Hindlimb muscle (tissue), 1 donor: ENCODE data around the gene FAM187B. TPM values are rescaled to one million over a fixed set of nuclear protein-coding genes. Genes with fewer than 3 reads are reported as not detected.
"Not testable (repeated sequence)": the region's sequence is repeated elsewhere in the genome, so short reads cannot be mapped to it uniquely, and the experiment has no call there.

ENCODE experiments used
- DNase-seq: peaks from one replicate; pipeline ENCODE4 v3.0.0-alpha.2; 2013
- polyA plus RNA-seq: library from polyadenylated mRNA; unstranded; fragments of 120-200 nt; gene quantifications from one replicate; pipeline ENCODE4 v1.2.1, GENCODE V29; 2013; ENCODE audit not compliant: insufficient read length

The FAM187B gene
- polyA plus RNA-seq, 1 donor, result not detected

DNA sequence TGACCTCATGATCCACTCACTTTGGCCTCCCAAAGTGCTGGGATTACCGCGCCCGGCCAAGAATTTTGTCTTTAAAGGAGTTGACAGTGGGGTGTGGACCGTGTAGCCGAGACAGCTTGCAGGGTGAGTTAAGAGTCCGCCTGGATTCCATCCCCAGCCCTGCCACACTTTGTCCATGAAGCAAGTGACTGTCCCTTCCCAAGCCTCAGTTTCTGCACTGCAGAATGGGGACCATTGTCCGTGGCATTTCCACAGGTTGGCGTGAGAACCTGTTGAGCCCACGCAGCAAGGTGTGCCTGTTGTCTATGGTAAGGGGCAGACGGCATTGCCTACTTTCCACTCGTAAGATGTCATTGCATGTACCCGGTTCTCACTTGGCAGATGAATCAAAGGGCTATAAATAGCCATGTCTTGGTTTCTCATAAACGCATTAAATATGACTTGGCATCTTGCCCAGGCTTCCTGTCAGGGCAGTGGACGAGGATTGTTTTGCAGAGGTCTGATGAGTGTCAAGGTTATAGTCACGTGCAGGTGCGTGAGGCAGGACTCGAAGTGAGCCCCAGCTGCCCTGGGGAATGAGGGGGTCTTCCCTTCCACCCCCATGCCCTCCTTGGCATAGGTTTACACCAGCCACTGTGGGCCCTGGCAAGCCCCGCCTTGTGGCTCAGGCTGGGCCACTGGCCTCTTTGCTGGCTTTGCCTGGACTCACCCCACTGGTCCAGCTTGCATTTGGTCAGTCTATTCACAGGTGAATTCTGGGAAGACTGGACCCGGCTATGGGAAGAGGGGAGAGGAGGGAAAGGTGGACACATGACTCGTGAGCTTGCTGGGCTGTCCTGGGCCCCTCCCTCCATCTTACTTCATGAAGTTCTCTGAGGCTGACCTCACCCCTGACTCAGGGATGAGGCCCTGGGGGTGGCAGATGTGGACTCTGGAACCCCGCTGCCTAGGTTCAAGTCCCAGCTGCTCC is 14.6 kb downstream of the FAM187B start:
- peak; percentile 60 for DNase-seq

DNA sequence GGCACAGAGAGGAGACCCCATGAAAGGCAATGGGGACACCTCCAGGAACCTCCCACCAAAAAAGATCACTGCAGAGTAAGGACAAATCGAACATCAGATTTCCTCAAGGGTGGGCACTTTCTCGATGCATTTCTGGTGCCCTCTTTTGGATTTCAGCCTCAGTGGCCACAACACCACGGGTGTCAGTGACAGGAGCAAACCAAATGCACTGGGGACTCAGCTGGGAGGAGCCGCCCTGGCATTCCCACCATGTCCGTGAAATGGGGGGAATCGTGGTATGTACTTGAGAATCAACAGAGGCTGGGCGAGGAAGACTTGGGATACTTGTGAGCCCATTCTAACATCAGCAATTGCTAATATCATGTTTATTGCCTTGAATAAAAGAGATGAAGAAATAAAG is 16.3 kb downstream of the FAM187B start:
- DNase-seq, result no peak

DNA sequence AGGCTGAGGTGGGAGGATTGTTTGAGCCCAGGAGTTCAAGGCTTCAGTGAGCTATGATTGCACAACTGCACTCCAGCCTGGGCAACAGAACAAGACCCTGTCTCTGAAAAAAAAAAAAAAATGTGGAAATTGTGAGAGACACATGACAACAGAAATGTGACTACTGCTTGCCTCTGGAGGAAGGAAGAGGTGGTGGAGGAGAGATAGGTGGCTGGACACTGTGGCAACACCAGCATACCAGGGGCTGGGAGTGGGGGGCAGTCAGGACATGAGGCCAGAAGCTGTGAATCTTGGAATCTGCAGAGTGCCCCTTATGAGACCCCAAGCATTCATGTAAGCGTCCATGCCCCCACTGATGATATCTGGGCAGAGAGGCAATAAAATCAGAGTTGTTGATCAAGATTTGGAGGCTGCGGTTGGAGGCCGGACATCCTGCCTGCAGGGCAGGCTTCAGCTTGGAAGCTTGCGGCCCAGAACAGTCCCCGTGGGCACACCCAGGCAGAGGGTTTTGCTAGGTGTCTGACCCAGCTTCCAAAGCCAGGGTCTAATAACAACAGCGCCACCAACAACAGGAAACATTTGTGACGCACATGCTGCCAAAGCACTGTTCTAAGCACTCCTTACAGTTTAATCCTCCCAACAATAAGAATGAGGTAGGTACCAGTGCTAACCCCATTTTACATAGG is 16.9 kb downstream of the FAM187B start:
- no peak for DNase-seq

DNA sequence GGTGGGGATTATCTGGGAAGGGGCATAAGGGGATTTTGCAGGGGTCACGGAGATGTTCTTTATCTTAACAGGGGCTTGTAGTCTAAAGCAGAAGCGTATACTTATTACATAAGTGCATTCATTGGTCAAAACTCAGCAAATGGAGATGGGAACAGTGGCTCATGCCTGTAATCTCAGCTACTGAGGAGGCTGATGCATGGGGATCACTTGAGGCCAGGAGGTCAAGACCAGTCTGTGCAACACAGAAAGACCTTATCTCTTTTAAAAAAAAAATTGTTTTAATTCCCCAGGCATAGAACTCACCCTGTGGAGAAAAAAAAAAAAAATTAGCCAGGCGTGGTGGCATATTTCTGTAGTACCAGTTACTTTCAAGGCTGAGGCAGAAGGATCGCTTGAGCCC is 18.9 kb downstream of the FAM187B start:
- DNase-seq, result no peak

DNA sequence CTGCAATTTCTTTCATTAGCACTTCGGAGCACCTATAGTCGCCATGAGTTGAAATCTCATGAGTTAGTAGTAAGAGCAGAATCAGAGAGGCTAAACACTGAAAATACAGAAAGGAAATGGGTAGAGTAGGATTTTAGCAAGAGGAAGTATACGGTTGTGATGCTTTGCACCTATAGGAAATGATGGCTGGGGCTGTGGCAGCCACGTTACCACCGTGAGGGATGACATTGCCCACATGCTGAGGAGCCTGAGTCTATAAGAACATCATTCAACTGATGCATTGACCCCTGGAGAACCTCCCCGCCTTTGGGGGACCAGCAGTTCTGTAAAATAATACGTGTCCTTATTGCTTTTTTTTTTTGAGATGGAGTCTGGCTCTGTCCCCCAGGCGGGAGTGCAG is 20.4 kb downstream of the FAM187B start:
- no peak for DNase-seq

DNA sequence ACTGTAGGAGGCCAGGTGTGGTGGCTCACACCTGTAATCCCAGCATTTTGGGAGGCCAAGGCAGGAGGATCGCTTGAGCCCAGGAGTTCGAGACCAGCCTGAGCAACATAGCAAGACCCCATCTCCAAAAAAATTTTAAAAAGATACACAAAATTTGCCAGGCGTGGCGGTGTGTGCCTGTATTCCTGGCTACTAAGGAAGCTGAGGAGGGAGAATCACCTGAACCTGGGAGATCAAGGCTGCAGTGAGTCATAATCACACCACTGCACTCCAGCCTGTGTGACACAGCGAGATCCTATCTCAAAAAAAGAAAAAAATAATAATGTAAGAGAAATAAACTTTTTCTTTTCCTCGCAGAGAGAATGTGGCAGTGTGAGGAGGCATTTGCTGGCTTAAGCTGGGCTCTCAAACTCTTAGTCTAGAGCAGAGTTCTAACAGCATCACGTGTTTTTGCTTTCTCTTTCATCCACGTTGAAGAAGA is 21.1 kb downstream of the FAM187B start:
- DNase-seq, result no peak

DNA sequence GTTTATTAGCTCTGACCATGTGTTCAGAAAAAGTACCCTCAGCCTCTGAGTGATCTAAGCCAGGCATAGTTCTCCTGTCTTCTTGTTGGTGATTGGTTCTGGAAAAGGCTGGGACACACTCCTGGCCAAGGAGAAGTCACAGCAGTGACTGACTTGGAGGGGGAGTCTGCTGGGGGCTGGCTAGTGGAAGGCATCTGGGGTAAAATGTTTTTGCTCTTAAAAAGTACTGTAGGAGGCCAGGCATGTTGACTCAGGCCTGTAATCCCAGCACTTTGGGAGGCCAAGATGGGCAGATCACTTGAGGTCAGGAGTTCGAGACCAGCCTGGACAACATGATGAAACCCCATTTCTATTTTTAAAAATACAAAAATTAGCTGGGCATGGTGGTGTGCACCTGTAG is 21.7 kb downstream of the FAM187B start:
- DNase-seq, result no peak

DNA sequence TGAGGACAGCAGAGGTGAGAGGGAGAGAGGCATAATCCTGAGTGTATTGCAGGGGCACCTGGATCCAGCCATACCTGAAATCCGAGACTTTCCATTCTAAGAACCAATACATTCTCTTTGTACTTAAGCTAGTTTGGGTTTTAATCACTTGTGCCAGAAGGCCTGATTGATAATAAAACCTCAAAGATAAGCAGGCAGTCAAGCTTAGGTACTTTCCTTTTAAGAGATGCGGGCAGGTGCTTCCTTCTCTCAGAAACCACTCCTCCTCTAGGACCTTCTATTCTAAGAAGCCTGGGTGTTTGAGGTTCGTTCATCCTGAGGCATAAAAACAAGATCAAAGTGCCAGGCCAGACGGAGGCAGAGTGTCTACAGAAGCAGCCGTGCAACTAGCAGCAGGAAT is 22.2 kb downstream of the FAM187B start:
- no peak for DNase-seq

DNA sequence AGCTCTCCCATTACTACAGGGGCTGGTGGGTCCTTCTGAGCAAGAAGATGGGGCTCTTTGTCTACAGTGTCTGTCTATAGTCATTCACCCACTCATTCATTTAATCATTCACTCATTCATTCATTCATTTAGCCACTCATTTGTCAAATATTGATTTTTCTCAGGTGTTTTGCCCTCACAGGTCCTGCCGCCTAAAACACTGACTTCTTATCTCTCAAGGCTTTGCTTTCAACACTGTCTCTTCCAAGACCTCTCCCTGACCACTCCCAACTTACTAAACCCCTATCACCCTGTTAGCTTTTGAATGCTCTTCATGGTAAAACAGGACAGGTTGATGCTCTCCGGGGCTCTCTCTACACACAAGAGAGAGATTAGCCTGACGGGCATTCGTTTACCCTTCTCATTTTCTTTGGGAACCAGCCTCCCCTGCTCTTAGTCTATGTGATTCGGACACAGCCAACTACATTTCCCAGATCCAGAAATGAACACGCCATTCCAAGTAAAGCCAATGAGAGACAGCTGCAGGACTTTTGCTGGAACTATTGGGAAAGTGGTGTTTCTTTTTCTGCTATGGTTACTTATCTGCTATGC is 22.7 kb downstream of the FAM187B start:
- no peak for DNase-seq

DNA sequence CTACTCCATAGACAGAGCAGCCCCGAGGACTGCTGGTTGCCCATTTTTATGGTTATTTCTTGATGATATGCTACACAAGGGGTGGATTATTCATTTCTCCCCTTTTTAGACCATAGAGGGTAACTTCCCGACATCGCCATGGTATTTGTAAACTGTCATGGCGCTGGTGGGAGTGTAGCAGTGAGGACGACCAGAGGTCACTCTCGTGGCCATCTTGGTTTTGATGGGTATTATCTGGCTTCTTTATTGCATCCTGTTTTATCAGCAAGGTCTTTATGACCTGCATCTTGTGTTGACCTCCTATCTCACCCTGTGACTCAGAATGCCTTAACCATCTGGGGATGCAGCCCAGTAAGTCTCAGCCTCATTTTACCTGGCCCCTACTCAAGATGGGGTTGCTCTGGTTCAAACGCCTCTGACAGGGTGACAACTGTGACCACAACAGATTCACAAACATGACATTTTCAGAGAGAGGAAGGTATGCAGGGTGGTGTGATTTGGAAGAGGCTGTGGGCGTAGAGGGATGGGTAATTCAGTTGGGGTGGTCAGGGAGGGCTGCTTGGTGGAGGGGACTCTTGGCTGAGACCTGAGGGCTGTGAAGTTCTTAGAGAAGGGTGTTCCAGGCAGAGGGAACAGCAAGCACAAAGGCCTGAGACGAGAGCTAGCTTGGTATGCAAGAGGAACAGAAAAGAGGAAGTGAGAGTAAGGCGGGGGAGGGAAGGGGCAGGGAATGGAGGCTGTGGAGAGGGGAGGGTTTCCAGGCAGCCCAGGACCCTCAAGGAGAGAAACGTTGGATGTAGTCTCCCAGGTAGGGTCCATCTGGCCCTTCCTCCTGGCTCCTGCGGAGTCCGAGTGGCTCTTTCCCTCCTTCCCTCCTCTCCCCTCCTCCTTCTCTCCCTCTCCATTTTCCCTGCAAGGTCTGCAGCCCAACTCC is 23.5 kb downstream of the FAM187B start:
- peak; percentile 25 for DNase-seq

DNA sequence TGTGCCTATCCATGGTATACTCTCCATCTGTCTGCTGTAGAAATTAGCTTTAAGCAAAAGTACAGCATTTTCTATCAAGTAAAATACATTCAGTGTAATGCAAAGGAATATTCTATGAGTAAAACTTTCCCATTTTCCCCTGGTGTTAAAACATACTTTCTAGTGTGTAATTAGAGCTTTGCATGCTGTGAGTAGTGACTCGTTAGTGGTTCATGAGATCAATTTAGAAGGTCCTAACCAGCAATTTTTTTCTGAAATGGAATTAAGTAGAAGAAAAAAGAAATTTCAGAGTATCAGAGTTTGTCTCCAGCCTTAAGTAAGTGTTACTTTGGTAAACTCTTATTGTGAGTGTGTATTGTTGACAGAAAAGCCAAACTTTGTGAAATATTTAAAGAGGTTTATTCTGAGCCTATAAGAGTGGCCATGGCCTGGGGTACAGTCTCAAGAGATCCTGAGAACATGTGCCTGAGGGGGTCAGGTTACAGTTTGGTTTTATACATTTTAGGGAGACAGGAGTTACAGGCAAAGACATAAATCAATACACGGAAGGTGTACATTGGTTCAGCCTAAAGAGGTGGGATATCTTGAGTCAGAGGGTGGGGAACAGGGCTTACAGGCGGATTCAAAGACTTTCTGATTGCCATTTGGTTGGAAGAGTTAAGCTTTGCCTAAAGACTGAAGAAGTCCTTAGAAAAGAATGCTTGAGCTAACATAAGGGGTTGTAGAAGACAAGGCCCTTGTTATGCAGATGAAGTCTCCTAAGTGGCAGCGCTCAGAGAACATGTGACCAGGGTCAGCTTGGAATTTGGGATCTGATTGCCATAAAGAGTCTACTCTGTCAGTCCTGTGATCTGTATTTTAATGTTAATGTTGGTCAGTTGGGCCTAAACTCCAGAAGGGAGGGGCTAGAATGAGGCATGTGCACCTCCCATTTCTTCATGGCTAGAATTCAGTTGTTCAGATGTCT is 25.5 kb downstream of the FAM187B start:
- DNase-seq, result no peak

DNA sequence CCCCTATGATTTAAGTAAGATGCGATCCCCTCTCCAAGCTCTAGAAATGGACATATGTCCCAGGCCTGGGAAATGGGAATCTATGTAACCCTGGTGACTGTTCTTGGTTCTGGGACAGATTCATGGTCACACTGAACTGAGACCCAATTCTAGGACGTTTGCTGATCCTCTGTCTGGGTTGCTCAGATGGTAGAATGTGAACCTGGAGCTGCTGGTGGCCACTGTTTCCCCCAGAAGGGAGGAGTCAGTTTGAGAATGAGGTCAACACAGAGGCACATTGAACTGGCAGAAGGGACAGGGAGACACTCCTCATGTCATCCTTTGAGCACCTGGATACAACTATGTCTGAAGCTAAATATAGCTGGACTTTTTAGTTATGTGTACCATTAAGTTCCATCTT is 29.1 kb downstream of the FAM187B start:
- DNase-seq, result no peak

DNA sequence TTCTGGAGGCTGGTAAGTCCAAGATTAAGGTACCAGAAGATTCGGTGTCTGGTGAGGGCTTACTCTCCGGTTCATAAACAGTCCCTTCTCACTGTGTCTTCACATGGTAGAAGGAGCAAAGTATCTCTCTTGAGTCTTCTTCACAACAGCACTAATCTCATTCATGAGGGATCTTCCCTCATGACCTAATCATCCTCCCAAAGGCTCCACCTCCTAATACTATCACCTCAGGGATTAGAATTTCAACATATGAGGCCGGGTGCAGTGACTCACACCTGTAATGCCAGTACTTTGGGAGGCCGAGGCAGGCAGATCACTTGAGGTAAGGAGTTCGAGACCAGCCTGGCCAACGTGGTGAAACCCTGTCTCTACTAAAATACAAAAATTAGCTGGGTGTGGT is 31.7 kb downstream of the FAM187B start:
- not testable (repeated sequence) for DNase-seq

DNA sequence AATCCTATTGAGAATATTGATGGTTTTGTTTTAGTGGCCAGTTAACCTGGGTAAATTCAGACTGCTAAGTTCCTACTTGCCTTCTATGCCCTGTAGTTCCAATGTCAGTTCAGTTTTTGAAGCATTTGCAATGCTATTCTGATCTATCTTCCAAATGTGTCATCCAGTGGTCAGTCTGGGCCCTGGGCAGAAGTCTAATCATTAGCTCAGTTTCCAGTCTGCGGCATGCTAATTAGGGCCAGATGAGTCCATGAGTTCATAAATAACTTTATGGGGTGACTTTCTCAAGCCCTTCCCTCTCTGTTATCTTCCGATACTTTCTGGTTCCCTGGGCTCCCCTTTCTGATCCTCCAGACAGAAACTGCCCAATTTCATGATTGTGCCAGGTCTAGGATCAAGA is 32.7 kb downstream of the FAM187B start:
- DNase-seq, result no peak

DNA sequence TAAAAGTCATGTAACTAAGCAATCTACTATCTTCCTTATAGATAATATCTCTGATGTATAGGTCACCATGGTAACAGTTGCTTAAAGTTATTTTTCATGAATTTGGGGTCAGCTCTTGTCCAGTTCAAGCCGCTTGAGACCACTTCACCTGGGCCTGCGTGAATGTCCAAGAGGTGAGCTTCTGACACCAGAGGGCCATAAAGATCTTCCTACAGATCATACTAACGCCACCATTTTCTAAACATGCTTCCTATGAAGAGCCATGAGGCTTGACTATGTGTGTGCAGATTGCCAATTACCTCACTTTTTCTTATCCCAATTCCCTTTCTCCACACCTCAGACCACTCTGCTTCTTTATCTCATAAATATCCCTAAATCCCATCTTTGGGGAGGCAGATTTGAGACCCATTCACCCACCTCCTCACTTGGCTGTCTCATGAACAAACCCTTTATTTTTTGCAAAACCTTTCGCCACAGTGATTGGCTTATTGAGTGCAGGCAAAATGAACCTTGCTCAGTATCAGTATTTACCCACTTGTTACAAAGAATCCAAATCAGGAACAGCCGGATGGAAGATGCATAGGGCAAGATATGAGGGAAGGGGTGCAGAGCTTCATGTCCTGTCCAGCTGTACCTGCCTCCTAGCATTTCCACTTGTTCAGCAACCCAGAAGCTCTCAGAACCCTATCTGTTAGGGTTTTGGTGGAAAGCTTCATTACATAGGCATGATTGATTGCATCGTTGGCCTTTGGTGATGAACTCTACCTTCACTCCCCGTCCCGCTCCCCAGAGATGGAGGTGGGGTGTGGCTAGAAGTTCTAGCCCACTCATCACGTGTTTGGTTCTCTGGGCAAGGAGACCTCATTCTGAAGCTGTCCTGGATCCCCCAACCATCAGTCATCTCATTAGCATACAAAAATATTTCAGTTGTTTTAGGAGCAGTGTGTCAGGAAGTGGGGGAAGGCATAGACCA is 34.2 kb downstream of the FAM187B start:
- no peak for DNase-seq

DNA sequence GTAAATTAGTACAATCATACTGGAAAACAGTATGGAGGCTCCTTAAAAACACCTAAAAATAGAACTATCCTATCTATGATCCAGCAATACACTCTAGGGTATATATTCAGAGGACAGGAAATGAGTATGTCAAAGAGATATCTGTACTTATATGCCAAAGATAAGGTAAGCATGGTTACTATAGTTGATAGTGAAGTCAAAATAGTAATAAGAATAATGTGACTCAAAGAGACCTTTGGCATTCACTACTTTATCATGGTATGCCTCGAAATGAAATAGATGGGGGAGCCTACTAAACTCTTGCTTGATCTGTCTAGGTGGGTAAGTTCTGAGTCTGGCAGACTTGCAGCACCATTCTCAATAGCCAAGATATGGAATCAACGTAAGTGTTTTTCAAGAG is 43.7 kb downstream of the FAM187B start:
- no peak for DNase-seq

DNA sequence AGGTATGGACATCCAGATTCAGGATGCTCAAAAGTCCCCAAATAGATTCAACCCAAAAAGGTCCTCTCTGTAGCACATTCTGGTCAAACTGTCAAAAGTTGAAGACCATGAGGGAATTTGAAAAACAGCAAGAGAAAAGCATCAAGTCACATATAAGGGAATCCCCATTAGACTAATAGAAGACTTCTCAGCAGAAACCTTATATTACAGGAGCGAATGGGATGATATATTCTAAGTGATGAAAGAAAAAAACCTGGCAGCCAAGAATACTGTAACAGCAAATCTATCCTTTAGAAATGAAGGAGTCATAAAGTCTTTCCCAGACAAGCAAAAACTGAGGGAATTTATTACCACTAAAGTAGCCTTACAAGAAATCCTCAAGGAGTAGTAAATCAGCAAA is 44.3 kb downstream of the FAM187B start:
- DNase-seq, result no peak

DNA sequence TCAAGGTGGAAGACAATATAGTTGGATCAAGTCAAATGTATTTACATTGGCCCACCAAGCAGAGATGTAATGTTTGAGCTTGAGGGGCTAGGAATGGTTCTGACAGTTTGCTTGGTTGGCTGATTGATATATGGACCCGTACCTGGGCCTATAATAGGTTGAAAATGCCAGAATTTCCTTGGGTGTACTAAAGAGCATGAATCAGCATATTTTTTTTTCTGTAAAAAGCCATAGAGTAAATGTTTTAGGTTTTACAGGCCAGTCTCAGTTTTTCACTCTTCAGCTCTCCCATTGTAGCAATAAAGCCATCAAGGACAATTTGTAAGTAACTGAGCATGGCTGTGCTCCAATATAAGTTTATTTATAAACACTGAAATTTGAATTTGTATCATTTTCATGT is 47.2 kb downstream of the FAM187B start:
- DNase-seq, result no peak

DNA sequence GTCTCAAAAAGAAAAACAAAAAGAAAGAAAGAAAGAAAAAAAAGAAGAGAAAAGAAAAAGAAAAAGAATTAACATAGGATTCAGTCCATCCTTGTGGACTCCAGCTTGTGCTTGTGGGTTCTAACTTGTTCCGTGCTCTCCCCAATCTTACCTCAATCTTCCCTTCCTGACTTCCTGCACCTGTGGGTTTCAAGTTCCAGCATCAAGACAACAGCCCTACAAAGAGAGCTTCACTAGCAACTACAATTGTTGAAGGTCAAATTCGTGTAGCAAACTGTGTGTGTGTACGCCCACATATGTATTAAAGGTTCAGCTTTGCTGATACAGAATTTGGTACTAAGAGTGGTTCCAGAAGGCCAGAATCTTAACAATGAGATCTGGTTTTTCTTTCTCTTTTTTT is 48.7 kb downstream of the FAM187B start:
- DNase-seq, result no peak

DNA sequence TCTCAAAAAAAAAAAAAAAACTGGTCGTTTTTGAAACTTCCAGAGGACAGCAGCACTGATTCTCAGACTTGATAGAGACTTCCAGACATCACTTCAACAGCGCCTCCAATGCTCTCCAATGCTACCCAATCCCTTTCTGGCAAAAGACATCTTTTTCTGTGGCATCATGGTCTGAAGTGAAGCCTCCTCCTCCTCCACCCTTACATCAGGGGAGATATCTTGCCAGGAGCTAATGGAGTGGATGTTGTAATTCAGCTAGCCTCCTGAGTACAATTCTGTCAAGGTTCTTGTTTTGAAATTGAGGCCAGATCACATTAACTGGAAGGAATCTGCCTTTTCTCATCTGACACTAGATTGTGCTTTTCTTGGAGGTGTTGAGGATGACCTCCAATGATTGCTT is 49.8 kb downstream of the FAM187B start:
- no peak for DNase-seq
